Caco-2 (cell line): Measurements from ENCODE around the gene P2RX7. TPM values are rescaled to one million over a fixed set of nuclear protein-coding genes. Genes with fewer than 3 reads are reported as not detected.
A peak's percentile ranks its signal among the peaks of the same experiment; 100 is the strongest.

Source experiments
- BruUV-seq: library from RNA; stranded (reverse); fragments of 400-500 nt; replicated peaks from 2 replicates; lab custom pipeline; 2021; lab: Mats Ljungman, UMichigan
- CTCF ChIA-PET: fragments of 300-600 bp; sonication (Branson Sonifier 250); formaldehyde crosslinking; loops from one replicate; lab custom pipeline; 2022; ENCODE audit warnings: antibody characterized with exemption; lab: Charles Lee
- POLR2A ChIA-PET: fragments of 300-600 bp; sonication (Branson Sonifier 250); formaldehyde crosslinking; loops from one replicate; lab custom pipeline; 2022; ENCODE audit warnings: antibody characterized with exemption; lab: Charles Lee
- DNase-seq, 2 experiments: peaks; one replicate each; pipeline versions ENCODE4 v3.0.0 to v3.0.0-alpha.2; 2020 to 2022
- H3K27me3 ChIP-seq: replicated peaks from 2 replicates; pipeline ENCODE4 v1.6.0; 2011; ENCODE audit warnings: low read length; ENCODE audit not compliant: control insufficient read depth, insufficient read depth
- H3K36me3 ChIP-seq: 2 replicates; pipeline ENCODE4 v1.5.1; 2011; ENCODE audit warnings: low read length; ENCODE audit not compliant: control insufficient read depth, insufficient read depth
- H3K4me1 ChIP-seq: fragments of 250-450 bp; sonication (Bioruptor Pico); 2 replicates; pipeline ENCODE4 v1.5.1; 2020; ENCODE audit warnings: mild to moderate bottlenecking
- H3K4me3 ChIP-seq: 2 replicates; pipeline ENCODE4 v1.5.1; 2011; ENCODE audit warnings: low read depth, mild to moderate bottlenecking, control low read depth, low read length
- H3K9me3 ChIP-seq: fragments of 250-450 bp; sonication (Bioruptor Pico); 2 replicates; pipeline ENCODE4 v1.5.1; 2020; ENCODE audit warnings: mild to moderate bottlenecking, moderate library complexity
- H3K27ac Mint-ChIP-seq: one replicate; pipeline ENCODE4 v1.8.0; 2022; ENCODE audit warnings: mixed read lengths; ENCODE audit not compliant: unreplicated experiment
- H3K27me3 Mint-ChIP-seq: one replicate; pipeline ENCODE4 v1.8.0; 2022; ENCODE audit warnings: mixed read lengths; ENCODE audit not compliant: insufficient read depth, unreplicated experiment
- H3K36me3 Mint-ChIP-seq: one replicate; pipeline ENCODE4 v1.8.0; 2022; ENCODE audit warnings: mild to moderate bottlenecking, mixed read lengths; ENCODE audit not compliant: insufficient read depth, unreplicated experiment
- H3K4me1 Mint-ChIP-seq: one replicate; pipeline ENCODE4 v1.8.0; 2022; ENCODE audit warnings: low read depth, mixed read lengths; ENCODE audit not compliant: unreplicated experiment
- H3K4me3 Mint-ChIP-seq: one replicate; pipeline ENCODE4 v1.8.0; 2022; ENCODE audit warnings: mild to moderate bottlenecking, moderate library complexity, mixed read lengths; ENCODE audit not compliant: unreplicated experiment
- H3K9me3 Mint-ChIP-seq: one replicate; pipeline ENCODE4 v1.8.0; 2022; ENCODE audit warnings: mixed read lengths; ENCODE audit not compliant: unreplicated experiment
- intact Hi-C: fragments of 100-400 bp; cut with micrococcal nuclease; formaldehyde crosslinking; loops from one replicate; pipeline ENCODE4 v1.10.0; 2022; ENCODE audit not compliant: unreplicated experiment
- total RNA-seq: library from RNA; stranded (reverse); gene quantifications from 2 replicates; pipeline ENCODE4 v1.2.3, GENCODE V29; 2022
- TF ChIP-seq, protein P1 (sequence below), 2 experiments: fragments of 200-600 bp in 1 of 2; IDR thresholded peaks; 1 replicate in 1 of 2; 2 replicates in 1 of 2; pipeline versions ENCODE4 v1.5.1 to v1.8.0; 2011 to 2022; ENCODE audit warnings: antibody characterized with exemption in 1 of 2, control low read depth in 1 of 2, inconsistent platforms in 1 of 2, low read depth in 1 of 2, low read length in 1 of 2, mild to moderate bottlenecking in 1 of 2, moderate library complexity in 1 of 2; ENCODE audit not compliant: insufficient read depth in 1 of 2, severe bottlenecking in 1 of 2, unreplicated experiment in 1 of 2

The P2RX7 gene
- total RNA-seq, 1 experiment from 2014 or later, result not detected

DNA sequence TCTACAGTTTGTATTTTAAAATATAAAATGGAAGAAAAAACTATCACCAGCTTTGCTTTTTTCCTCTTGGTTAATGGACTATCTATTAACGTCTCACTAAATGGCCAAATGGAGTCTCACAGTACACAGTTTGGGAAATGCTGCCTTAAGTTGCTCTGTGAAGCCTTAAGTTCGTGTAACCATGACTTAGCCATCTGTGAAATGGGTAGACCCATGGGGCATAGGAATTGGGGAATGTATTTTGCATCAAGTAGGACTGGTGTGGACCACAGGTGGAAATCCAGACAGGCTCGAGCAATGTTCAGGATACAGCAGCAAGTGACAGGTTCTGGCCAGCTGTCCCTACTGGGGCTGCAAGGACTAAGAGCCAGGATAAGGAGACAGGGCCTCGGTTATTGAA is 4.8 kb downstream of the P2RX7 start:
- Histone ChIP-seq H3K27me3 (no peaks in the 10 kb centered on the region), H3K4me3 (no peak overlapping the region), H3K4me1 (no peaks in the 10 kb centered on the region), H3K36me3 (no peaks in the 10 kb centered on the region), H3K9me3 (no peaks in the 10 kb centered on the region)
- no peak overlapping the region for H3K27ac Mint-ChIP-seq
- no peak overlapping the region for H3K4me3 Mint-ChIP-seq
- BruUV-seq, result no TSS peak
- CTCF ChIA-PET, result no interaction called here
- intact Hi-C loops, result no loop called here
- H3K9me3 Mint-ChIP-seq, result no peaks in the 10 kb centered on the region
- TF ChIP-seq, protein P1, sequence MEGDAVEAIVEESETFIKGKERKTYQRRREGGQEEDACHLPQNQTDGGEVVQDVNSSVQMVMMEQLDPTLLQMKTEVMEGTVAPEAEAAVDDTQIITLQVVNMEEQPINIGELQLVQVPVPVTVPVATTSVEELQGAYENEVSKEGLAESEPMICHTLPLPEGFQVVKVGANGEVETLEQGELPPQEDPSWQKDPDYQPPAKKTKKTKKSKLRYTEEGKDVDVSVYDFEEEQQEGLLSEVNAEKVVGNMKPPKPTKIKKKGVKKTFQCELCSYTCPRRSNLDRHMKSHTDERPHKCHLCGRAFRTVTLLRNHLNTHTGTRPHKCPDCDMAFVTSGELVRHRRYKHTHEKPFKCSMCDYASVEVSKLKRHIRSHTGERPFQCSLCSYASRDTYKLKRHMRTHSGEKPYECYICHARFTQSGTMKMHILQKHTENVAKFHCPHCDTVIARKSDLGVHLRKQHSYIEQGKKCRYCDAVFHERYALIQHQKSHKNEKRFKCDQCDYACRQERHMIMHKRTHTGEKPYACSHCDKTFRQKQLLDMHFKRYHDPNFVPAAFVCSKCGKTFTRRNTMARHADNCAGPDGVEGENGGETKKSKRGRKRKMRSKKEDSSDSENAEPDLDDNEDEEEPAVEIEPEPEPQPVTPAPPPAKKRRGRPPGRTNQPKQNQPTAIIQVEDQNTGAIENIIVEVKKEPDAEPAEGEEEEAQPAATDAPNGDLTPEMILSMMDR (IDR thresholded peaks at IDR 0.05; ENCODE audit: insufficient read depth in 1 of 2, low read depth in 1 of 2, low read length in 1 of 2, severe bottlenecking in 1 of 2, unreplicated experiment in 1 of 2), result no peak
- H3K4me1 Mint-ChIP-seq, result peaks cover under 1% of the 10 kb centered on the region
- H3K36me3 Mint-ChIP-seq, result no peaks in the 10 kb centered on the region
- no peak for DNase-seq
- no peaks in the 10 kb centered on the region for H3K27me3 Mint-ChIP-seq
- POLR2A ChIA-PET, result no interaction called here

DNA sequence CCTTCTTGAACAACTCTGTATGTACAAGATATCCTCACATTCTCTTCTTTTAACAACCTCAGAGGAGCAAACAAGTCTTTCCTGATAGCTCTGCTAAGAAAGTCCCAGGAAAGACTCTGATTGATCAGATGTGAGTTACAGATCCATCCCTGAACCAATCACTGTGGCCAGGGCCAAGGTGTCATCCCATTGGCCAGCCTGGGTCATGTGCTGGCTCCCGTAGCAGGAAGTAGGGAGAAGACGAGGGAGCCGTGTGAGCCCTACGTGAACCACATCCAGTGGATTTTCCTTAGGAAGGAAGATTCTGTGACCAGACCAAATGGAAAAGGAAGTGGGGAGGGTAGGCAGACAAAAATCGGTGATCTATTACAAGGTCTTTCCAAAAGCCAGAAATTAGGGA is 5.6 kb downstream of the P2RX7 start:
- H3K4me1 ChIP-seq, result no peaks in the 10 kb centered on the region
- Mint-ChIP-seq H3K9me3 (no peaks in the 10 kb centered on the region), H3K36me3 (no peaks in the 10 kb centered on the region), H3K4me1 (no peaks in the 10 kb centered on the region), H3K27ac (no peak overlapping the region), H3K27me3 (no peaks in the 10 kb centered on the region), H3K4me3 (no peak overlapping the region)
- ChIA-PET POLR2A (no interaction called here), CTCF (no interaction called here)
- intact Hi-C loops, result no loop called here
- TF ChIP-seq, protein P1 (IDR thresholded peaks at IDR 0.05; ENCODE audit: insufficient read depth in 1 of 2, low read depth in 1 of 2, low read length in 1 of 2, severe bottlenecking in 1 of 2, unreplicated experiment in 1 of 2), result no peak
- no peaks in the 10 kb centered on the region for H3K9me3 ChIP-seq
- DNase-seq, result peak; percentile 12 to 42
- BruUV-seq, result no TSS peak
- no peak overlapping the region for H3K4me3 ChIP-seq
- H3K36me3 ChIP-seq, result no peaks in the 10 kb centered on the region
- H3K27me3 ChIP-seq, result no peaks in the 10 kb centered on the region

DNA sequence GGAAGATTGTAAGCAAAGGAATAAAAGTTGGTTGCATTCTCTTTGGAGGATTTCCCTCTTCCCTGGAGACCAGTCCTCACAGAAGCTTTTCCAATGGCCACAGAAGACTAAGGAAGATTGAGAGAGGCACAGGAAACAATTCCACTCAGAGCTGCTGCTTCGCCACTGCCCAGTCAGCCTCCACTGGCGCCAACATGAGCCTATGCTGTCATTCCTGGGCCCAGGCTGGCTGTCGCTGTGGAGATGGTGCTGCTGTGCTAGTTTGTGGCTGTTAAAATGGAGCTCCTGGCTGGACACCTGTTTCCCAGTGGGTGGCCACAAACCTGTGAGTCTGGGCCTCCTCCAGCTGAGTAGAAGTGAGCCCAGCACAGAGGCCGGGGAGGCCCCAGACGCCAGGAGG is 6.6 kb downstream of the P2RX7 start:
- H3K4me1 ChIP-seq, result no peaks in the 10 kb centered on the region
- no peak for DNase-seq
- no peaks in the 10 kb centered on the region for H3K27me3 Mint-ChIP-seq
- CTCF ChIA-PET, result interaction anchor here (0.6 kb wide), 1 partner anchor 211 kb away, joined by 4 read pairs; no protein-coding TSS in a partner anchor
- no peaks in the 10 kb centered on the region for H3K27me3 ChIP-seq
- BruUV-seq, result no TSS peak
- no peak overlapping the region for H3K27ac Mint-ChIP-seq
- no peaks in the 10 kb centered on the region for H3K36me3 Mint-ChIP-seq
- no peaks in the 10 kb centered on the region for H3K4me1 Mint-ChIP-seq
- peaks cover 3% of the 10 kb centered on the region for H3K9me3 Mint-ChIP-seq
- POLR2A ChIA-PET, result no interaction called here
- no peaks in the 10 kb centered on the region for H3K9me3 ChIP-seq
- intact Hi-C loops, result no loop called here
- TF ChIP-seq, protein P1 (IDR thresholded peaks at IDR 0.05; ENCODE audit: insufficient read depth in 1 of 2, low read depth in 1 of 2, low read length in 1 of 2, severe bottlenecking in 1 of 2, unreplicated experiment in 1 of 2), result no peak
- no peak overlapping the region for H3K4me3 ChIP-seq
- H3K36me3 ChIP-seq, result no peaks in the 10 kb centered on the region
- H3K4me3 Mint-ChIP-seq, result no peak overlapping the region
